Measurements from ENCODE around the gene TMEM183A.

DNA sequence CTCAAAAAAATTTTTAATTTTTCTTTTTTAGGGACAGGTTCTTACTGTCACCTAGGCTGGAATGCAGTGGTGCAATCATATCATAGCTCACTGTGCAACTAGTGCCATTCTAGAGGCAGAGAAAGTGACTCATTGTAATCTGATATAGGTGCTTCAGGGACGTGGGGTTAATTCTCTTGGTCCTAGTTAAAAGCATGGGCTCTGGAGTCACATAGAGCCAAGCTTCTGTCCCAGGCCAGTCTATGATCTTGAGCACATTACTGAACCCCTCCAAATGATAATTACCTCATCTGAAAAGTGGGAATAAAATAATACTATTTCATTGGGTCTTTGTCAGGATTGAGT lies 47.9 kb upstream of the TMEM183A start:
- TF ChIP-seq, protein P1, sequence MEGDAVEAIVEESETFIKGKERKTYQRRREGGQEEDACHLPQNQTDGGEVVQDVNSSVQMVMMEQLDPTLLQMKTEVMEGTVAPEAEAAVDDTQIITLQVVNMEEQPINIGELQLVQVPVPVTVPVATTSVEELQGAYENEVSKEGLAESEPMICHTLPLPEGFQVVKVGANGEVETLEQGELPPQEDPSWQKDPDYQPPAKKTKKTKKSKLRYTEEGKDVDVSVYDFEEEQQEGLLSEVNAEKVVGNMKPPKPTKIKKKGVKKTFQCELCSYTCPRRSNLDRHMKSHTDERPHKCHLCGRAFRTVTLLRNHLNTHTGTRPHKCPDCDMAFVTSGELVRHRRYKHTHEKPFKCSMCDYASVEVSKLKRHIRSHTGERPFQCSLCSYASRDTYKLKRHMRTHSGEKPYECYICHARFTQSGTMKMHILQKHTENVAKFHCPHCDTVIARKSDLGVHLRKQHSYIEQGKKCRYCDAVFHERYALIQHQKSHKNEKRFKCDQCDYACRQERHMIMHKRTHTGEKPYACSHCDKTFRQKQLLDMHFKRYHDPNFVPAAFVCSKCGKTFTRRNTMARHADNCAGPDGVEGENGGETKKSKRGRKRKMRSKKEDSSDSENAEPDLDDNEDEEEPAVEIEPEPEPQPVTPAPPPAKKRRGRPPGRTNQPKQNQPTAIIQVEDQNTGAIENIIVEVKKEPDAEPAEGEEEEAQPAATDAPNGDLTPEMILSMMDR (IDR thresholded peaks at IDR 0.05): no peak
- TF ChIP-seq POLR2A (IDR thresholded peaks at IDR 0.05): no peak

Measured in breast epithelium (tissue), 3 donors.